DMS 273 treated with DMSO at 0.1 percent for 48 hours (cell line): ENCODE measurements around the gene CYP2S1.
"Not testable (repeated sequence)": the region's sequence is repeated elsewhere in the genome, so short reads cannot be mapped to it uniquely, and the experiment has no call there.

Source experiments
- DNase-seq: peaks from one replicate; lab custom pipeline; 2025; lab: John Stamatoyannopoulos, UW

Gene CYP2S1

GRCh38 chr19:41226053-41226873 lies 33.2 kb downstream of the CYP2S1 start:
- no peak for DNase-seq

GRCh38 chr19:41226874-41227390 lies 33.9 kb downstream of the CYP2S1 start:
- DNase-seq = no peak

- DNase-seq = no peak
Measured at GRCh38 chr19:41228486-41228885, 35.5 kb downstream of the CYP2S1 start.

GRCh38 chr19:41229338-41229737 lies 36.3 kb downstream of the CYP2S1 start:
- DNase-seq = not testable (repeated sequence)

- no peak for DNase-seq
Measured at GRCh38 chr19:41230067-41230857, 37.2 kb downstream of the CYP2S1 start.

- DNase-seq = no peak
Measured at GRCh38 chr19:41232686-41233085, 39.7 kb downstream of the CYP2S1 start.

- no peak for DNase-seq
Measured at GRCh38 chr19:41233748-41234240, 40.8 kb downstream of the CYP2S1 start.

- no peak for DNase-seq
Measured at GRCh38 chr19:41234512-41235168, 41.6 kb downstream of the CYP2S1 start.

GRCh38 chr19:41235480-41235879 lies 42.5 kb downstream of the CYP2S1 start:
- no peak for DNase-seq

GRCh38 chr19:41238244-41238643 lies 45.2 kb downstream of the CYP2S1 start:
- DNase-seq = no peak

GRCh38 chr19:41239363-41239762 lies 46.3 kb downstream of the CYP2S1 start:
- no peak for DNase-seq

- no peak for DNase-seq
Measured at GRCh38 chr19:41239961-41240574, 47.0 kb downstream of the CYP2S1 start.

- DNase-seq = no peak
Measured at GRCh38 chr19:41241859-41242258, 48.8 kb downstream of the CYP2S1 start.

- no peak for DNase-seq
Measured at GRCh38 chr19:41244117-41244516, 51.1 kb downstream of the CYP2S1 start.

GRCh38 chr19:41245843-41246242 lies 52.8 kb downstream of the CYP2S1 start:
- no peak for DNase-seq

- no peak for DNase-seq
Measured at GRCh38 chr19:41248895-41249294, 55.9 kb downstream of the CYP2S1 start.

- no peak for DNase-seq
Measured at GRCh38 chr19:41249707-41250423, 56.8 kb downstream of the CYP2S1 start.

GRCh38 chr19:41253660-41254059 lies 60.6 kb downstream of the CYP2S1 start:
- no peak for DNase-seq

- DNase-seq = no peak
Measured at GRCh38 chr19:41255171-41255570, 62.2 kb downstream of the CYP2S1 start.
